Left lung (tissue), 10 donors: ENCODE measurements around the gene MGAT4A. TPM values are rescaled to one million over a fixed set of nuclear protein-coding genes. Genes with fewer than 3 reads are reported as not detected.

Experiments
- ATAC-seq: fragments of 200-7000 bp; cut with Tn5 transposase; one replicate; pipeline ENCODE4 v1.9.1; 2020; ENCODE audit warnings: moderate library complexity
- DNase-seq, 4 donors: peaks; one replicate each; pipeline ENCODE4 v3.0.0-alpha.2; 2013 to 2020
- H3K27ac ChIP-seq, 2 donors: fragments of 200-600 bp; sonication (generic) in 1 of 2; one replicate each; pipeline versions ENCODE4 v1.5.0 to v1.8.0; 2020 to 2021
- H3K27me3 ChIP-seq, 2 donors: fragments of 200-600 bp; sonication (generic) in 1 of 2; one replicate each; pipeline versions ENCODE4 v1.5.0 to v1.8.0; 2020 to 2021
- H3K36me3 ChIP-seq, 2 donors: fragments of 200-600 bp; sonication (generic) in 1 of 2; one replicate each; pipeline versions ENCODE4 v1.5.0 to v1.8.0; 2020 to 2021
- H3K4me1 ChIP-seq, 2 donors: fragments of 200-600 bp; one replicate each; pipeline ENCODE4 v1.8.0; 2021
- H3K4me3 ChIP-seq, 2 donors: fragments of 200-600 bp; sonication (generic) in 1 of 2; one replicate each; pipeline versions ENCODE4 v1.5.0 to v1.8.0; 2020 to 2021; ENCODE audit warnings: mild to moderate bottlenecking in 1 of 2
- H3K9me3 ChIP-seq, 2 donors: fragments of 200-600 bp; sonication (generic) in 1 of 2; one replicate each; pipeline versions ENCODE4 v1.5.0 to v1.8.0; 2020 to 2021
- CTCF ChIP-seq, 2 donors: fragments of 200-600 bp; sonication (generic) in 1 of 2; IDR thresholded peaks; one replicate each; pipeline versions ENCODE4 v1.5.0 to v1.8.0; 2021; ENCODE audit warnings: antibody characterized with exemption in 2 of 2
- intact Hi-C, 2 donors: fragments of 100-400 bp; cut with DNase I; formaldehyde crosslinking; loops; one replicate each; pipeline versions ENCODE4 v1.11.2 to v1.14.2; 2022
- polyA plus RNA-seq, 6 donors: library from polyadenylated mRNA; unstranded; fragments of 120-200 nt; gene quantifications; one replicate each; pipeline ENCODE4 v1.2.1, GENCODE V29; 2013; ENCODE audit not compliant: insufficient read length in 6 of 6
- total RNA-seq, 2 donors: library from RNA; stranded (reverse); fragmentation: NEBNext Ultra II Directional; extraction: Animal tissue kit (Norgen Biotek cat#: 25700); gene quantifications; one replicate each; pipeline ENCODE4 v1.2.1, GENCODE V29; 2021
- donor health status: DM: no; HTN: yes; CAD: no.
- donor health status: DM: no; HTN: no; CAD: no.

MGAT4A gene
- total and polyA plus RNA-seq, 8 donors = 15.4 to 79.8 (median 19.0) TPM

GRCh38 chr2:98683728-98684127, 47.2 kb downstream of the MGAT4A start:
- Histone ChIP-seq H3K27ac (peak overlapping the region in 1 of 2 donors; percentile 16), H3K4me1 (peaks cover 0 to 4% of the 10 kb centered on the region in 2 donors), H3K27me3 (no peaks in the 10 kb centered on the region), H3K9me3 (no peaks in the 10 kb centered on the region), H3K4me3 (no peak overlapping the region), H3K36me3 (no peaks in the 10 kb centered on the region)
- no peak for TF ChIP-seq CTCF (IDR thresholded peaks at IDR 0.05)
- ATAC-seq (no peak), DNase-seq (no peak)
- intact Hi-C loops = no loop called here

GRCh38 chr2:98676742-98677141, 54.2 kb downstream of the MGAT4A start:
- H3K27me3 ChIP-seq = no peaks in the 10 kb centered on the region
- H3K4me1 ChIP-seq = no peaks in the 10 kb centered on the region
- H3K36me3 ChIP-seq = peaks cover 0 to 37% of the 10 kb centered on the region in 2 donors
- H3K9me3 ChIP-seq = no peaks in the 10 kb centered on the region
- no peak for ATAC-seq
- H3K4me3 ChIP-seq = no peak overlapping the region
- no peak for DNase-seq
- intact Hi-C loops = no loop called here
- no peak overlapping the region for H3K27ac ChIP-seq
- TF ChIP-seq CTCF (IDR thresholded peaks at IDR 0.05) = no peak

- Histone ChIP-seq H3K9me3 (no peaks in the 10 kb centered on the region), H3K27ac (no peak overlapping the region), H3K4me1 (no peaks in the 10 kb centered on the region), H3K4me3 (no peak overlapping the region), H3K27me3 (no peaks in the 10 kb centered on the region), H3K36me3 (peaks cover 0 to 54% of the 10 kb centered on the region in 2 donors)
- TF ChIP-seq CTCF (IDR thresholded peaks at IDR 0.05) = no peak
- intact Hi-C loops = no loop called here
- no peak for DNase-seq
- no peak for ATAC-seq
Observed at GRCh38 chr2:98674233-98674964, 56.5 kb downstream of the MGAT4A start.

- Histone ChIP-seq H3K27ac (no peak overlapping the region), H3K9me3 (no peaks in the 10 kb centered on the region), H3K27me3 (no peaks in the 10 kb centered on the region), H3K4me3 (no peak overlapping the region), H3K4me1 (peaks cover 0 to 17% of the 10 kb centered on the region in 2 donors), H3K36me3 (peaks cover 0 to 46% of the 10 kb centered on the region in 2 donors)
- no peak for ATAC-seq
- no peak for DNase-seq
- intact Hi-C loops = no loop called here
- TF ChIP-seq CTCF (IDR thresholded peaks at IDR 0.05) = no peak
Observed at GRCh38 chr2:98669675-98670074, 61.3 kb downstream of the MGAT4A start.

GRCh38 chr2:98665677-98666076, 65.3 kb downstream of the MGAT4A start:
- Histone ChIP-seq H3K9me3 (no peaks in the 10 kb centered on the region), H3K27me3 (no peaks in the 10 kb centered on the region), H3K27ac (peak overlapping the region in 1 of 2 donors; percentile 46), H3K36me3 (peaks cover 0 to 28% of the 10 kb centered on the region in 2 donors), H3K4me3 (no peak overlapping the region), H3K4me1 (peaks cover 0 to 26% of the 10 kb centered on the region in 2 donors)
- TF ChIP-seq CTCF (IDR thresholded peaks at IDR 0.05) = no peak
- ATAC-seq (no peak), DNase-seq (no peak)
- intact Hi-C loops = no loop called here
